Keratinocyte (primary cell): Measurements from ENCODE around the gene JPT1. TPM values are rescaled to one million over a fixed set of nuclear protein-coding genes. Genes with fewer than 3 reads are reported as not detected.
"Not testable (repeated sequence)": the region's sequence is repeated elsewhere in the genome, so short reads cannot be mapped to it uniquely, and the experiment has no call there.

Experiments
- DNase-seq: peaks from one replicate; pipeline ENCODE4 v3.0.0-alpha.2; 2011; ENCODE audit warnings: low read depth, missing footprints, low spot score
- FAIRE-seq: peaks from 2 replicates; lab custom pipeline; 2011; peaks lifted over from hg19 to GRCh38; lab: Jason Lieb, UNC
- H2AFZ ChIP-seq: 2 replicates; pipeline ENCODE4 v1.6.0; 2012; ENCODE audit warnings: low read length, control low read depth, inconsistent platforms; ENCODE audit not compliant: control insufficient read depth
- H3K27ac ChIP-seq: 2 replicates; pipeline ENCODE4 v1.5.1; 2011; ENCODE audit warnings: low read length; ENCODE audit not compliant: control insufficient read depth, insufficient read depth
- H3K27me3 ChIP-seq: 3 replicates; pipeline ENCODE4 v1.6.0; 2011; ENCODE audit warnings: low read length; ENCODE audit not compliant: control insufficient read depth, insufficient read depth; ENCODE audit errors: extremely low read depth
- H3K36me3 ChIP-seq, 2 experiments: 2 replicates in 1 of 2; 3 replicates in 1 of 2; pipeline ENCODE4 v1.5.1; 2011; ENCODE audit warnings: low read length in 2 of 2, mild to moderate bottlenecking in 1 of 2; ENCODE audit not compliant: control insufficient read depth in 2 of 2, insufficient read depth in 2 of 2; ENCODE audit errors: extremely low read depth in 1 of 2
- H3K4me1 ChIP-seq: 3 replicates; pipeline ENCODE4 v1.5.1; 2011; ENCODE audit warnings: low read length; ENCODE audit not compliant: control insufficient read depth, insufficient read depth; ENCODE audit errors: extremely low read depth
- H3K4me2 ChIP-seq: 3 replicates; pipeline ENCODE4 v1.6.0; 2011; ENCODE audit warnings: low read depth, low read length; ENCODE audit not compliant: control insufficient read depth, insufficient read depth; ENCODE audit errors: extremely low read depth
- H3K4me3 ChIP-seq, 3 experiments: fragments of 200-600 bp in 1 of 3; sonication (generic) in 1 of 3; 2 replicates in 2 of 3; 3 replicates in 1 of 3; pipeline ENCODE4 v1.5.1; 2011 to 2016; ENCODE audit warnings: low read length in 3 of 3, mild to moderate bottlenecking in 3 of 3, control low read depth in 2 of 3, inconsistent platforms in 1 of 3, low read depth in 1 of 3, mixed read lengths in 1 of 3, mixed run types in 1 of 3, moderate library complexity in 1 of 3; ENCODE audit not compliant: control insufficient read depth in 2 of 3, insufficient read depth in 2 of 3; ENCODE audit errors: extremely low read depth in 1 of 3
- H3K79me2 ChIP-seq: 2 replicates; pipeline ENCODE4 v1.6.0; 2012; ENCODE audit warnings: low read length; ENCODE audit not compliant: control insufficient read depth, insufficient read depth
- H3K9ac ChIP-seq: 3 replicates; pipeline ENCODE4 v1.6.0; 2011; ENCODE audit warnings: low read length; ENCODE audit not compliant: control insufficient read depth, insufficient read depth; ENCODE audit errors: extremely low read depth
- H3K9me1 ChIP-seq: 3 replicates; pipeline ENCODE4 v1.6.0; 2011; ENCODE audit warnings: low read length; ENCODE audit not compliant: control insufficient read depth, insufficient read depth; ENCODE audit errors: extremely low read depth
- H3K9me3 ChIP-seq: 2 replicates; pipeline ENCODE4 v1.5.1; 2012; ENCODE audit warnings: low read depth, low read length; ENCODE audit not compliant: control insufficient read depth
- H4K20me1 ChIP-seq: 3 replicates; pipeline ENCODE4 v1.6.0; 2011; ENCODE audit warnings: low read length; ENCODE audit not compliant: control insufficient read depth, insufficient read depth; ENCODE audit errors: extremely low read depth
- CTCF ChIP-seq, 3 experiments: IDR thresholded peaks in 1 of 3; conservative IDR thresholded peaks in 1 of 3; optimal IDR thresholded peaks in 1 of 3; 2 replicates in 2 of 3; 3 replicates in 1 of 3; pipeline versions ENCODE3 to v1.5.1; 2011; ENCODE audit warnings: low read length in 3 of 3, mild to moderate bottlenecking in 3 of 3, moderate library complexity in 2 of 3, control low read depth in 1 of 3, inconsistent platforms in 1 of 3; ENCODE audit not compliant: insufficient read depth in 2 of 3; ENCODE audit errors: extremely low read depth in 1 of 3
- EZH2 ChIP-seq: IDR thresholded peaks from one replicate; pipeline ENCODE4 v1.6.1; 2012; ENCODE audit warnings: inconsistent platforms, mild to moderate bottlenecking, low read length, moderate library complexity
- dilution Hi-C: fragments of 300-500 bp; cut with MboI; formaldehyde crosslinking; loops from one replicate; pipeline ENCODE4 v1.7.0; 2020; ENCODE audit warnings: low sequenced_read_pairs; ENCODE audit not compliant: extremely low pct_ligation_motif_present
- polyA plus RNA-seq, 5 experiments: library from polyadenylated mRNA; depleted of rRNA in 3 of 5; stranded (reverse) in 3 of 5; stranded (forward) in 1 of 5; unstranded in 1 of 5; fragments of >200 nt; gene quantifications; 1 replicate in 1 of 5; 2 replicates in 3 of 5; 3 replicates in 1 of 5; pipeline versions ENCODE4 v1.2.1 to v1.2.3, GENCODE V29; 2011 to 2012; ENCODE audit warnings: missing spikeins in 2 of 5, low read depth in 1 of 5, low replicate concordance in 1 of 5

JPT1 gene
- polyA plus RNA-seq, 1 donor (not counting 4 experiments of a cell fraction or from before 2014, with no cell fraction given): 142 TPM

- Histone ChIP-seq H2AFZ (no peak overlapping the region), H4K20me1 (peaks cover 2% of the 10 kb centered on the region), H3K79me2 (peaks cover 24% of the 10 kb centered on the region), H3K9ac (no peak overlapping the region), H3K36me3 (peaks cover 47 to 62% of the 10 kb centered on the region in 2 experiments), H3K4me3 (no peak overlapping the region), H3K4me2 (no peak overlapping the region), H3K9me1 (no peaks in the 10 kb centered on the region), H3K27ac (no peak overlapping the region), H3K4me1 (no peaks in the 10 kb centered on the region), H3K27me3 (no peaks in the 10 kb centered on the region), H3K9me3 (no peaks in the 10 kb centered on the region)
- TF ChIP-seq CTCF (optimal IDR thresholded peaks at IDR 0.05 in 1 of 3, IDR thresholded peaks at IDR 0.05 in 1 of 3, conservative IDR thresholded peaks at IDR 0.05 in 1 of 3; ENCODE audit: extremely low read depth in 1 of 3, insufficient read depth in 2 of 3, low read length in 3 of 3) (no peak), EZH2 (no peak)
- no peak for FAIRE-seq
- no peak for DNase-seq
- dilution Hi-C loops: no loop called here
Measured at GRCh38 chr17:75142236-75142971, 11.9 kb downstream of the JPT1 start.

- DNase-seq (no peak), FAIRE-seq (no peak)
- dilution Hi-C loops: no loop called here
- Histone ChIP-seq H3K27me3 (no peaks in the 10 kb centered on the region), H3K9me3 (no peaks in the 10 kb centered on the region), H2AFZ (no peak overlapping the region), H3K9me1 (no peaks in the 10 kb centered on the region), H4K20me1 (no peaks in the 10 kb centered on the region), H3K9ac (no peak overlapping the region), H3K27ac (no peak overlapping the region), H3K4me2 (no peak overlapping the region), H3K36me3 (peaks cover 23 to 35% of the 10 kb centered on the region in 2 experiments), H3K4me1 (peaks cover 2% of the 10 kb centered on the region), H3K79me2 (peaks cover 10% of the 10 kb centered on the region), H3K4me3 (no peak overlapping the region)
- TF ChIP-seq EZH2 (no peak), CTCF (optimal IDR thresholded peaks at IDR 0.05 in 1 of 3, IDR thresholded peaks at IDR 0.05 in 1 of 3, conservative IDR thresholded peaks at IDR 0.05 in 1 of 3; ENCODE audit: extremely low read depth in 1 of 3, insufficient read depth in 2 of 3, low read length in 3 of 3) (no peak)
Measured at GRCh38 chr17:75138519-75138918, 15.8 kb downstream of the JPT1 start.

- dilution Hi-C loops, H3K27me3 ChIP-seq, H3K9me1 ChIP-seq, H2AFZ ChIP-seq, H3K4me1 ChIP-seq, H3K79me2 ChIP-seq, H3K4me2 ChIP-seq, H3K9ac ChIP-seq, H3K27ac ChIP-seq, DNase-seq, H4K20me1 ChIP-seq, FAIRE-seq, H3K4me3 ChIP-seq, H3K9me3 ChIP-seq: not testable (repeated sequence)
- H3K36me3 ChIP-seq: peaks cover 20 to 31% of the 10 kb centered on the region in 2 experiments
Measured at GRCh38 chr17:75137762-75138161, 16.6 kb downstream of the JPT1 start.
